Stimulated activated CD4-positive, alpha-beta T cell treated with anti-CD3 and anti-CD28 coated beads, Interleukin-1b, Interleukin-23, amount 100 ng/mL, for 48 hours (primary cell): ENCODE data around the gene UNC5A.

Experiments used
- DNase-seq: peaks from one replicate; pipeline ENCODE4 v3.0.0-alpha.2; 2020

The UNC5A gene

GRCh38 chr5:176847148-176847547 is 36.8 kb downstream of the UNC5A start:
- no peak for DNase-seq

DNA sequence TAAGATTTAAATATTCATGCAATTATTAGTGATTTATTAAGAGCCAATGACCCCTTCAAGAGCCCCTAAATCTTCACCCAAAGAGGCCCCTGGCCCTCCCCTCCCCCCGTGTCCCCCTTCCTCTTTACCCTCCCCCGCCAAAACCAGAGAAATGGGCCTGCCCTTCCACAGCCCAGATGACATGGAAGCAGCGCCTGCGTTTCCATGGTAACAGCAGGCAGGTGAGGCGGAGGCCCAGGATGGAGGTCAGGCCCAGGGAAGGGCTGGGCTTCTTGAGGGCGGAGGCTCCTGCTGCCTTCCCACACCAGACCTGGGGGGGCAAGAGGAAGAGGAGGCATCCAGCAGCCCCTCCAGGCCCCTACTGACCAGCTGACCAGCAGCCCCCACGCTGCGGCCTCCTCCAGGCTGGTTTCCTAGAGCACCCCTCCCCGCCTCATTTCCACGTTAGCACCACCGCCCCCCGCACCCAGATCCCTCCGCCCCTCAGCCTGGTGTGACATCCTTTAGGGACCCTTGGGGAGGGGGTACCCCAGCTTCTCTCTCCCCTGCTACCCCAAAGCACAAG is 37.4 kb downstream of the UNC5A start:
- DNase-seq = no peak

DNA sequence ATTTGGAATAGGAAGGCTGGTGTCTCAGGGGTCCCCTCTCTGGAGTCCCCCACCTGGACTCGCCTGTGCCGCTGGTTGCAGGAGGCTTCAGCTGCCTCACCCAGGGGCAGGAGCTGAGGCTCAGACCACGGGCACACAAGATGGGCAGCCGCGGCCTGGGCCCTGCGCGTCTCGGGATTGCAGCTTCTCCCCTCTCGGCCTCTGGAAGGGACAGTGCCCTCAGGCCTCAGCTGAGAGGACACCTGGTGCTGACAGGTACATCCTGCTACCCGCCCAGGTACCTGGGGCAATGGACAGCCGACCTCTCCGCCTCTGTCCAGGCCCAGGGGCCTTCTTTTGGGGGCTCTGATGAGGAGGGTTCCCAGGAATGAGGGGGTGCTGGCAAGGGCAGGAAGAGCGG is 38.3 kb downstream of the UNC5A start:
- no peak for DNase-seq

- no peak for DNase-seq
Observed at GRCh38 chr5:176849611-176850227, 39.4 kb downstream of the UNC5A start.

GRCh38 chr5:176850371-176851245 is 40.2 kb downstream of the UNC5A start:
- no peak for DNase-seq

- DNase-seq = no peak
Observed at GRCh38 chr5:176851380-176851779, 41.0 kb downstream of the UNC5A start.

- DNase-seq = no peak
Observed at GRCh38 chr5:176851871-176852658, 41.7 kb downstream of the UNC5A start.

DNA sequence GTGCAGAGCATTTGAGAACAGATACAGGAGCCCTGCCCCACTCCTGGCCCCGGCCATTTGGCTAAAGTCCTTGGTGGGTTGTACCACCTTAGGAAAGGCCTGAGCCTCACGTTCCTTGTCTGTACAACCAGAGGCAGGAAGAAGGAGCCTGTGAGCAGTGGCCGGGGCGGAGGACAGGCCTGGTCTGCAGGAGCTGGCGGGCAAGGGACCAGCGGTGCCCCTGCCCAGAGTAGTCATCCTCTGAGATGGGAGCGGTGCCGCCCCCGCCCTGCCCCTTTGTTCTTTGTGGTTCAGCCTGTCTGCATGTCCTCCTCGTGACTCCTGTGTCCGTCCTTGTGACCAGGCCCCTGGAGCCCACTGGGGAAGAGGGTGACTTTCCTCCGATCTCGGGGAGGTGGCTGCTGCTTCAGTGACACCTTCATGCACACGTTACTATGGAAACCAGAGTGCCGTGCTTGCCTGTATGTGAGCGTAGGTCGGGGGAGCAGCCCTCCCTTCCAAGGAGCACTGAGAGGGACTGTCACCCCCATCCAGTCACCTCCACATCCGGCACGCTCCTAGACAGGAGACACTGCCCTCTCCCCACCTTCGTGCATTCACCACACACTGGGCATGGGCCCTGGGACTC is 42.9 kb downstream of the UNC5A start:
- no peak for DNase-seq

GRCh38 chr5:176854164-176854563 is 43.8 kb downstream of the UNC5A start:
- DNase-seq = no peak

DNA sequence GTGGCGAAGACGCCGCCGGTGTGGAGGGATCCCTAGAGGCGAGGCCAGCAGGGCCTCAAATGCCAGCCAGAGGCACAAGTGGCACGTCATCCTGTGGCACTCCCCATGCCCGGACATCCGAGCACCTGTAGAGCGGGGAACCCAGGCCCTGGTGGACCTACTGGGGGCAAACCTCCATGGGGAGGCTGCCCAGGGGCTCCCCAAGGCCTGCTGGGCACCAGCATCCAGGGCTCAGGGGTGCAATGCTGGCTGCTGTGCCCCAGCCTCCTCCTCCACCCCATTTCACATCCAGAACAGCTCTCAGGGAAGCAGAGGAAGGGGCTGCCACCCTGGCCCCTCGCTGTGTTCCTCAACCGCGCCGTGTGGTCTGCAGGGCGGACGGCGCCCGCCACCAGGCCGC is 45.2 kb downstream of the UNC5A start:
- no peak for DNase-seq

- DNase-seq = no peak
Observed at GRCh38 chr5:176856746-176857145, 46.4 kb downstream of the UNC5A start.

- DNase-seq = no peak
Observed at GRCh38 chr5:176857216-176857893, 47.0 kb downstream of the UNC5A start.

DNA sequence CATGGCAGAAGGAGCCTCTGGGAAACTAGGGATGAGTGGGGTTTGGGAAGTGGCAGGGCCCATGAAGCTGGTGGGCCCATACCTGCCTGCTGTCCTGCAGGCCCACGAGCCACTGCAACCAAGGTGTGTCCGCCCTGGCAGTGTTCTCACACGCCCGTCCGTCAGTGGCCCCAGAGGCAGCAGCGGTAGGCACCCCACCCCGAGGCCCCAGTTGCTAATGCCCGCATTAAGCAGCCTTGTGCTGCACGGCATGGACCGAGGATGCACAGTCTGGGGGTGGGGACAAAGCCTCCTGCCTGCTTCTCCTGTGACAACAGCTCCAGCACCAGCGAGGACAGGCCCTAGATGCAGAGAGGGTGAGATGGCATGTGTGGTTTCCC is 47.5 kb downstream of the UNC5A start:
- no peak for DNase-seq

DNA sequence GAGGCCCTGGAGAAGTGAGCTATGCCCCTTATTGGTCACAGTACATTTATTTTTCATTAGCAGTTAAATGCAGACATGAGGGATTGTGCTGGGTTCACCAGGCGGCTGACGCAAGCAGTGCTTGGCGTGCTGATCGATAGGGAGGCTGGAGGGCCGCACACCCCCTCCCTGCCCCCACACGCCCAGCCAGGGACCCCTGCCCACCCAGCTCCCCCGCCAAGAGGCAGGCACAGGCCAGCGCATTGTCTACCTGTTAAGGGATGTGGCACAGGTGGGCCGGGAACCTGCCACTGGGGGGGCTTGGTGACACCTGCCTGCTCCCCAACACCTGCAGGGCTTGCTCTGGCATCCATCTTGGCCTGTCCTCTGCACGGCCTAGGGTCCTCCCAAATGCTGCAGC is 49.6 kb downstream of the UNC5A start:
- DNase-seq = no peak

GRCh38 chr5:176860381-176860780 is 50.0 kb downstream of the UNC5A start:
- no peak for DNase-seq

- no peak for DNase-seq
Observed at GRCh38 chr5:176861276-176861675, 50.9 kb downstream of the UNC5A start.

DNA sequence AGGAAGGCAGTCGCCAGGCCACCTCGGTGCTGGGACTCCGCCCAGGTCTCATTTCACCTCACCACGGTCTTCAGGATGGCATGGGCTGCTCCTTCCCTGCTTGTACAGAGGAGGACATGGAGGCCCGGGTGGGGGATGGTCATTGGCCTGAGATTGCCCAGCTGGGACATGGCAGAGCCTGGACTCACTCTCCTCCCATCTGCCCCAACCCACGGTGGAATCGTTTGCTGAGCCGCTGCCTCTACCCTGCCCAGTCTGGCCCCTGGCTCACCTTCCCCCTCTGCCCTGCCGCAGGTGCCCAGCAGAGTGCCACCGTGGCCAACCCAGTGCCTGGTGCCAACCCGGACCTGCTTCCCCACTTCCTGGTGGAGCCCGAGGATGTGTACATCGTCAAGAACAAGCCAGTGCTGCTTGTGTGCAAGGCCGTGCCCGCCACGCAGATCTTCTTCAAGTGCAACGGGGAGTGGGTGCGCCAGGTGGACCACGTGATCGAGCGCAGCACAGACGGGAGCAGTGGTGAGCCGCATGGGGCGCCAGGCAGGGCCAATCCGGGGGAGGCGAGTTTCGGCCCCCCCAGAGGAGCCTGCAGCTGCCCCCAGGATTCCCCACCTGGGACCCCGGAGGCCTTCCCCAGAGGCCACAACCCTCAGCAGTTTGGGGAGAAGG is 52.1 kb downstream of the UNC5A start:
- no peak for DNase-seq

GRCh38 chr5:176863041-176863764 is 52.8 kb downstream of the UNC5A start:
- no peak for DNase-seq

- no peak for DNase-seq
Observed at GRCh38 chr5:176863765-176864098, 53.4 kb downstream of the UNC5A start.

- no peak for DNase-seq
Observed at GRCh38 chr5:176864755-176865154, 54.4 kb downstream of the UNC5A start.

DNA sequence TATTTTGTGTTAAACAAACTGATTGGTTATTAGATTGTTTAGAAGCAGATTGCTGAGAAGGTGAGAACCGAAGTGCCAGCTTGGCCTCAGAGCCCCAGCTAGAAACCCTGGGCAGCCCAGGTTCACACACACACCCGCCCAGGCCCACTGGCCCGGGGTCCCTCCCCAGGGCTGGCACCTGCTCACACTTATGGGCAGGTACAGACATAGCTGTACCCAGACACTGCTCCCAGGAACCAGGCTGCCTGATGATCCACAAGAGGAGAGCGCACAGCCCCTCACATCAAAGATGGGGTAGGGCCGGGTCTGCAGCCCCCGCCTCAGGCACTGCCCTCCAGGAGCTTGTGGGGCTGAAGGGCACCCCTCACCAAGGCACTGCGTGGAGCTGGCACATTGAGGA is 55.6 kb downstream of the UNC5A start:
- DNase-seq = no peak
